ENCODE data around the gene FRMD5.
A peak's percentile ranks its signal among the peaks of the same experiment; 100 is the strongest.

DNA sequence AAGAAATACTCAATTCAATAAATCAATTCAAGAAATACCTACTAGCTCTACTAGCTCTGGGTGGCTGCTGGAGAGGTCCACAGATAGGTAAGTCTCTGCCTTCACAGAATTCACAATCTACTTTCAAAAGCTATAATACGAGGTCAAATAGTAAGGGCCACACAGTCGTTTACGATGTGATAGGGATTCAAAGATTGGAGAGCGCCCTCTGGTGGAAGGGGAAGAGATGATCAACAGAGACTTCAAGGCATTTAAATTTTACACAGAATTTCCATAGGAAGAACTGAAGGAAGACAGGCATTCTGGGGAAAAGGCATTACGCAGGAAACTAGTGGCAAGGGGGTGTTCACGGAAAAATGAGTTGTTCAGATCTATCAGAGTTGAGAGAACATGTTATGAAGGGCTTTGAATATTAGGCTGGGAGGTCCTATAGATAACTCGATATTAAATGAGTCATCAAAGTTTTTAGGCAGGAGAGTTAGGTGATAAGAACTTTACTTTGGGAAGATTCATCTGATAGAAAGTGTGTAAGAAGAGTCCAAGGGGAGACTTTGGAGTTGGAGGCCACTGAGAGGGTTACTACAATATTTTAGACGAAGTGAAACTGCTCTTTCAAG, 128.8 kb downstream of the FRMD5 start:
- TF ChIP-seq CTCF (IDR thresholded peaks at IDR 0.05; ENCODE audit: low read depth, low read length, poor library complexity, severe bottlenecking) (peak; percentile 90), EZH2phosphoT487 (IDR thresholded peaks at IDR 0.05; ENCODE audit: borderline replicate concordance, low read length) (no peak)
